EL (cell line): ENCODE measurements around the gene PCDH9.

Experiments
- DNase-seq: peaks from one replicate; pipeline ENCODE4 v3.0.0-alpha.2; 2016

Gene PCDH9

DNA sequence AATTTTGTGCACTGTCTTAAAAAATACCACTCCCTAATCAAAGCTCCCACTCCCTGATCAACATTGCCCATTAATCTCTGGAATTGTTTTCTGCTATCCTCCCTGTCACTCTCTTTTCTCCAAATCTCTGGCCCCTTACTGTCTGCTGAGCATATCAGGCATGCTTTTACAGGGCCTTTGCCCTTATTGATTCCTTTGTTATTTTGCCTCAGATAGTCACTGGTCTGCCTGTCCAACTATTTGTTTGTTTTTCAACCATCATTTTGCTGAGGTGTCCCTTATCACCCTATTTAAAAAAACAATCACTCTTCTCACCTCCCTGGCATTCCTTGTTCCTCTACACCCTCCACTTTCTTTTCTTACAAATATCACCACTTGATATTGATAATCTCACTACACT lies 153.0 kb downstream of the PCDH9 start:
- DNase-seq, result no peak

DNA sequence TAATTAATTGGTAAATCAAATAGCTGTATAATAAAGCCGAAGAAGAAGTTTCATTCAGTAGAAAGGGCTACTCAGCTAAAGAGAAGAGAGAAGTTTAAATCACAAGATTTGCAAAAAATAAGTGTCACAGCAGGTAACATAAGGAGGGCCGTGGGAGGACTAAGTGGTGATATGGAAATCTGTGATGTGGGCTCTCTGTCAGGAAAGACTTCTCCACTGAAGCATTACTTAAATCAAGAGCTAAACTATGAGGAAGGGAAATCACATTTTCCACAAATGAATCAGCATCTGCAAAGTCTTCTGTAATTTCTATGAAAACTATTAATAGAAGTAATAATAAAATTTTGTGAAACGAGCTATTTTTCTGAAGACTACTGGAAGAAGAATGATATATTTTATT lies 153.8 kb downstream of the PCDH9 start:
- peak; percentile 6 for DNase-seq

GRCh38 chr13:67075239-67075638 lies 154.9 kb downstream of the PCDH9 start:
- DNase-seq, result peak; percentile 3

DNA sequence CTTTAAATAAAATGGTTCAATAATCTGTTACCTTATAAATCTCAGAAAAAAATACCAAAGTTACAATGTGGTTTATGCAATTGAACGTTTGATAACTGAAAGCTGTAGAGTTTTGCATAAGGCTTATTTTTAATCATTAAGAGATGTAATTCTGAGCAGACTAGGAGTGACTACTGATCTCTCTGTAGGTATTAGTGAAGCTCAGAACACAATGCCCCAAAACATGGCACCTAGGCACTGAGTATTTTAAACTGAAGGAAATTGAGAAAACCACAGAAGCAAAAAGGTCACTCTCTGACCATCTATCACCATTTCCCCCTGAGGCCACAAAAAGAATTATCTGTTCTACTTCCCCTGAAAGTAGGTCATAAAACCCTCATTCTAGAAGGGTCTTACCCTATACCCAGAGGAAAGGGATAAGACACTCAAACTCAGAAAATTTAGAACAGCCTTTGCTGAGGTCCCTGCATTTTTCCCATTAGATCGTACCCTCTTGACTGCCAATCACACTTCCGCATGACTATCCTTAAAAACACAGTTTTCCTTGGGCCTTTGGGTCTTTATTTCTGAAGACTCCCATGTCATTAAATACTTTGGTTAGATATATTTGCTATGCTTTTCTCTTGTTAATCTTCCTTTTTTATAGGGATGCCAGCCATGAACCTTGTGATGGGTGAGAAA lies 158.1 kb downstream of the PCDH9 start:
- DNase-seq, result no peak

GRCh38 chr13:67070306-67070705 lies 159.8 kb downstream of the PCDH9 start:
- DNase-seq, result no peak

- no peak for DNase-seq
These were observed 160.9 kb downstream of the PCDH9 start for GRCh38 chr13:67069117-67069767.

DNA sequence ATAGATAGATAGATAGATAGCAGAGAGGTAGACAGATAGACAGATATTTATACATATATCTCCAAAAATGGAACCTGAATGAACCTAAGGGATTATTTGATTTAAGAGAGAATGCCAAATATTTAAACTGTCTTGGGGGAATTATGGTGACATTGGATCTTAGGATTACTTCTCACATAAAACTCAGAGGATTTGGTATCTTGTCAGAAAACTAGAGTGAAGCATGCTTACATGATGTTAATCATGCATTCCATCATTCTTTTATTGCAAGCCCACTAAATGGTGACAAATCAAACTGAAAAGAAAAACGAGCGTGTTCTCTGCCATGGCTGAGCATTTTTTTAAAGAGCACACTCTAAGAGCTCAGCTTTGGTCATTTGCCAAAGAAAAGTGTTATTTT lies 165.2 kb downstream of the PCDH9 start:
- no peak for DNase-seq

- DNase-seq, result no peak
These were observed 167.1 kb downstream of the PCDH9 start for GRCh38 chr13:67063036-67063435.

GRCh38 chr13:67062160-67062559 lies 168.0 kb downstream of the PCDH9 start:
- DNase-seq, result no peak

DNA sequence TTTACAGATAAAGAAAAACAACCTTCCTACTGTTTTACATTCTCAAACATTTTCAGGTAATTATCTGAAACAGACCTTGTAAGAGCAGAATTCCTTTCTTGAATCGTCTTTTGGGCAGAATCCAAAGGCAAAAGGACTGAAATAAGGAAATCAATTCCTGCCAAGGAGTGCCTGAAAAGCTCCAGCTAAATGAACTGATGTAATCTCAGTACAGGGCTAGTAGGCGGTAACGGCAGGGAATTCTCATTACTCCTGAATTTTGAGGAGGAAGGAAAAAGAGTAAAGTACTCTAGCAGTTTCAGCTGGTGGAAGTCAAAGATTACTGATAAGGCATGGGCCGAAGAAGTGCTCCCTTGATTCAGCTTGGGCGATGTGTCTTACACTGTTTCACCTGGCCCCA lies 168.4 kb downstream of the PCDH9 start:
- DNase-seq, result no peak

- no peak for DNase-seq
These were observed 177.3 kb downstream of the PCDH9 start for GRCh38 chr13:67052550-67053490.

- DNase-seq, result no peak
These were observed 180.4 kb downstream of the PCDH9 start for GRCh38 chr13:67049744-67050143.

DNA sequence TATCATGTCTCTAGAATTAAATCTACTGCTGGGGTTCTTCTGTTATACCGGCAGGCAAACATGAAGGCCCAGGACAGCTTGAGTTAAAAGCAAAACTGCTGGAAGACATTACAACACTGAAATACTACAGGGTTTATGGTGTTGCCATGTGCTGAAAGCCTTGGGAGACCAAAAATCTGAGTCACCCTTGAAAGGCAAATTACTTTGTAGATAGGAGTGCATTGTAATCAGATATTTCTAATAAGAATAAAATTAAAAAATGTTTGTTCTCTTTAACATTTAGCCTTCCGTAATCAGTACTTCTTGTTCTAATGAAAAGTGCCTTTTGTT lies 181.3 kb downstream of the PCDH9 start:
- DNase-seq, result peak; percentile 24

DNA sequence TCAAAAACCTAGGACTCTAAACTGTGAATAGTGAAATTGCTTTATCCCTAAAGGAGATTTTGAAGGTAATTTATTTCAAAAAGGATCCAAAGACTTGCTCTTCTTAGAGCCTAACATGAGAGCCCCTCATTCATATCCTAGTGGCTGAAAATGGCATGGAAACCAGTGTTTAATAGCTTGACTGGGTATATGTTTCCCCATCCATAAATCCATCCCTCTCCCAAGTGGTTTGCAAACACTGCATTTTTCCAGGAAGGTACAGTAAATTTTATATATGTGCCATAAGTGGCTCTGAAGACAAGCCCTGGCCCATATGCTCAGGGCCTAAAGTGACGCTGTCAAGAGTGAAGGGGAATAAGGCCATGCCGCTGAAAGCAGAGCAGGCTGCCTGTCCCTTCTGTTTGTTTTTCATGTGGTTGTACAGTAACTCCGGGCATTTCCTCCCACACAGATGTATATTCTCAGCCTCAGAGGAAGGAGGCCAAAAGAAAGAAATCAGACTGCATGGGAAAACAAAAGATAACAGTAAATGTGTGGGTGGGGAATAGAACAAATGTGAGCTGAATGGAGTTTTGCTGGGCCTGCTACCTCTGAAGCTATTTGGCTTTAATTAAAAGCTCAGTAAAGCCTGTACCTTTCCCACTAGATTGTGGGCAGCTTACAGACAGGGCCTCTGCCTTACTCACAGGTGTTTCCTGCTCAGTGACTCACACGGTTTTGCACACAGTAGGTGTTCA lies 181.9 kb downstream of the PCDH9 start:
- DNase-seq, result peak; percentile 24

- no peak for DNase-seq
These were observed 184.8 kb downstream of the PCDH9 start for GRCh38 chr13:67045357-67045756.

DNA sequence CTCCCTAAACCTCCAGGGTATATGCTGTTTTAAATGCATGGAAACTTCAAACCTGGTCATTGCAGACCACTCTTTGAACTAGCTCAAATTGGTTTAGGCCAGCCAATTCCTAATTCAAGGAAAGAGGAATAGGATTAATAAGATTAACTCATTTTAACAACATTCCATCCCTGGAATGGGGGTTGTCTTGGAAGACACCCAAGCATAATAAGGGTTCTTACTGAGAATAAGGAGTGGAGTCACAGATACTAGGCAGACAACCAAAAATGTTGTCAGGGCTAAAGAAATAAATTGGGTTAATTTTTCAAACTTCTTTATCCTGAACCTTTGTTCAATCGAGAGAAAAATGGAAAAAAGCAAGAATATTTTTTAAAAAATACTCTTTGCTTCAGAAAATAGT lies 186.2 kb downstream of the PCDH9 start:
- DNase-seq, result peak; percentile 41

GRCh38 chr13:67042556-67042955 lies 187.6 kb downstream of the PCDH9 start:
- no peak for DNase-seq

DNA sequence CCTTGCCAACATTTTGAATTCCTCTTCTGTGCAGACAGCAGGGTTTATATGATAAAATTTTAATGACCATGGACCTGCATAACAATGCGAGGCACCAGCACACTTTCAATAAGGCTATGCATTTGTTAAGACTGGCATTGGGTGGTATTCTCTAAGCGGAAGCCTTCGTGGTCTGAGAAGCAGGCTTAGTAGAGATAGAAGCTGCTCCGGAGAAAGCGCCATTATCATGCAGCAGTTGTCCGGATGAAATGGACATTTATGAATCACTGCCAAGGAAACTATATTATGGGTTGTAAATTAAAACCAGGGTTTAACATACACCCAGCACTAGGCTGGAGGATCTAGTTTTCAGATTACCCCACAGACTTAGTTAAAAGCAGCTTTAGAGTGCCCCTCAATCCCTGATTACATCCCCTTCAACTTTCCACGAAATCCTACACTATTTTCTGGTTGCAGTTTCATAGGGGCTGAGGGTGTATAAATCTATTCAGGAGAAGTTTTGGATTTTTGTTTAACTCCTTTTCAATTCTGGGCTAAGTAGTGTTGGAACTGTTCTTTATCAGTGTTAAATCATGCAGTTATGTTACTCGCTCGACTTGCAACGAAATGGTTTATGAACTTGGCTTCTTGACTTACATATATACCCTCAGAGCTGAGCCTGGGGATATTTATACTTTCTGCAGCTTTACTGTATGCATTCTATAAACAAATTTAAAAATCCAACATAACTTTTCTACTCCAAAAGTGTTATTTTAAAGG lies 193.3 kb downstream of the PCDH9 start:
- no peak for DNase-seq

GRCh38 chr13:67033170-67033569 lies 197.0 kb downstream of the PCDH9 start:
- DNase-seq, result no peak

DNA sequence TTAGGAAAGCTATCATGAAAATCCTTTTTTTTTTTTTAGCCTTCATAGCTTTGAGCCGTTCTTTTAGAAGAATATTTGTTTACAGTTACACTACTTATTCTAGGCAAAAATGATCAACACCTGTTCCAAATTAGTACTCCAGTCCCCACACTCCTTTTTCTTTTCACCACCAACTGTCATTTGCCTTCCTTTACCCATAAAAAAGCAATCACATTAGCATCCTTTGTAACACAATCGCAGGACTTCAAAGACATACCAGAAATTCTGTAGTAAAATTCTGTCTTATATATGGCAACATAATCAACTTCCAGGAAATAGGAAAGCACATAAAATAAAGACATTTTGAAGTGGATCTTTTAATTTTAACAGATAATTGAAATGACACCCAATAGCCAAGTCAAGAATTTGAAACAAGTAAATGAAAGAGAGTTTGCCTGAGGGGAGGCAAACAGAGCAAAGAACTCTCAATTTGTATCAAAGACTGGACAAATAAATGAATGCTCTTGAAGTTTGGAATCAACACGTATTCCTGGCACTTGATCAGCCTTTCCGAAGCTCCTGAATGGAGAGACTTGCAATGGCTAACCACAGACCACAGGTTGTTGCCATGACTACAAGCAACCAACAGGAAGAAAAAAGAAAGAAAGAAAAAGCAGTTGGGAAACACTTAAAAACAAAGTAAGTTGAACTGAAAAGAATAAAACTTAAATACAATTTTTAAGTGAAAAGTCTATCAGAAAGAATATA lies 206.8 kb downstream of the PCDH9 start:
- peak; percentile 31 for DNase-seq

DNA sequence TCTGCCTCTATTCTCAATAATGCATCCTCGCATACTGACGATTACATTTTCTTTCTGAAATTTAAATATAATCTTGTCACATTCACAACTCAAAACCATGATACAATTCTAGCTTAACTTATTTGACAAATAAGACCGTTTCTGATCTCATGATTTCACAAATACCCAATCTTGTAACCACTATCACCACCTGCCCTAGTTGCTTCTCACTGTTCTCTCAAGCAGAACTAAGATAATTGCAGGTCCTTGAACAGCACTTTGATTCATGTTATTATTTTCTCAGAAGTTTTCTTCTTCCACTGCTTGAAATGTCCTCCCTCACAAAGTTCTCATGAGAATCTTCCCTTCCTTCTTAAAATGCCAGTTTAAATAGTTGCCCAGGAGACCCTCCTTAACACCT lies 211.4 kb downstream of the PCDH9 start:
- DNase-seq, result no peak

DNA sequence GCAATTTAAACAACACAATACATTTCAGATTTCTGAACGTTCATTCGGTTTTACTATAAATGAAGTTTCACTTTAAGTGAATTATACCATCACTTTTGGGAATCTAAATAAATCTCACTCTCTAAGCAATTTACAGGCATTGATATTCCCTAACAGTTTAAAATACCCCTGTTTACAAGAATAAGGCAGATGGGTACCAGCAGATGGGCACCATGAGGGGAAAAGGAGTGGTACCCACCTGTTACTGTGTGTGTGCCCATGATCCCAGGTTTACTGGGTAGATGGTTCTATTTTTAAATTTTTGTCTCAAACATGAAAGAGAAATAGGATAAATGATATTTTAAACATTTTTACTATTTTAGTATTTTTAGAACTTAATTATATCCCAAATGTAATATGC lies 212.9 kb downstream of the PCDH9 start:
- no peak for DNase-seq
